HepG2 (cell line): Measurements from ENCODE around the gene ASIC3. TPM values are rescaled to one million over a fixed set of nuclear protein-coding genes. Genes with fewer than 3 reads are reported as not detected.
A peak's percentile ranks its signal among the peaks of the same experiment; 100 is the strongest.

Experiments
- CENPBD1 ChIP-seq: sonication (generic); formaldehyde crosslinking; IDR thresholded peaks from 2 replicates; pipeline ENCODE4 v1.8.0; 2022; ENCODE audit warnings: missing genetic modification reagents, low read depth, mild to moderate bottlenecking, borderline replicate concordance
- CREB3 ChIP-seq: sonication (generic); formaldehyde crosslinking; IDR thresholded peaks from 2 replicates; pipeline ENCODE4 v1.5.0; 2020; ENCODE audit warnings: missing genetic modification reagents
- DNMT1 ChIP-seq: sonication (generic); formaldehyde crosslinking; IDR thresholded peaks from 2 replicates; pipeline ENCODE4 v1.5.1; 2020; ENCODE audit warnings: mild to moderate bottlenecking, missing genetic modification reagents
- EEA1 ChIP-seq: sonication (generic); formaldehyde crosslinking; IDR thresholded peaks from 2 replicates; pipeline ENCODE4 v1.5.1; 2020; ENCODE audit warnings: mild to moderate bottlenecking, missing genetic modification reagents, borderline replicate concordance
- HHEX ChIP-seq: IDR thresholded peaks from 2 replicates; pipeline ENCODE4 v1.6.1; 2016; ENCODE audit warnings: control low read depth
- HNRNPL ChIP-seq: fragments of 200-400 bp; formaldehyde crosslinking; IDR thresholded peaks from 2 replicates; pipeline ENCODE4 v1.6.1; 2017; ENCODE audit warnings: mild to moderate bottlenecking, low read depth, low read length
- IKZF1 ChIP-seq: fragments of 450-650 bp; IDR thresholded peaks from 2 replicates; pipeline ENCODE4 v1.7.1; 2016
- MTERF4 ChIP-seq: sonication (generic); formaldehyde crosslinking; IDR thresholded peaks from 2 replicates; pipeline ENCODE4 v1.8.0; 2023; ENCODE audit warnings: mild to moderate bottlenecking, missing genetic modification reagents
- MTF1 ChIP-seq: sonication (generic); formaldehyde crosslinking; IDR thresholded peaks from 2 replicates; pipeline ENCODE4 v1.5.0; 2020; ENCODE audit warnings: missing genetic modification reagents
- MXD3 ChIP-seq: IDR thresholded peaks from 2 replicates; pipeline ENCODE4 v1.6.1; 2016; ENCODE audit warnings: mild to moderate bottlenecking, missing biosample characterization, missing genetic modification reagents
- MXD4 ChIP-seq: IDR thresholded peaks from 2 replicates; pipeline ENCODE4 v1.6.1; 2016; ENCODE audit warnings: mild to moderate bottlenecking, missing biosample characterization, missing genetic modification reagents
- MYC ChIP-seq: sonication (generic); formaldehyde crosslinking; IDR thresholded peaks from 2 replicates; pipeline ENCODE4 v1.9.0; 2021; ENCODE audit warnings: missing genetic modification reagents, borderline replicate concordance
- MZF1 ChIP-seq: sonication (generic); formaldehyde crosslinking; IDR thresholded peaks from 2 replicates; pipeline ENCODE4 v1.8.1; 2023; ENCODE audit warnings: mild to moderate bottlenecking, missing genetic modification reagents, borderline replicate concordance
- NCOA1 ChIP-seq: sonication (generic); formaldehyde crosslinking; IDR thresholded peaks from 2 replicates; pipeline ENCODE4 v1.9.0; 2021; ENCODE audit warnings: missing genetic modification reagents
- PLRG1 ChIP-seq: fragments of 450-650 bp; conservative IDR thresholded peaks from 2 replicates; pipeline ENCODE4 v1.6.1; 2016
- POLR2AphosphoS5 ChIP-seq: IDR thresholded peaks from 2 replicates; pipeline ENCODE4 v1.6.1; 2012; ENCODE audit warnings: low read depth, low read length
- SPEN ChIP-seq: sonication (generic); formaldehyde crosslinking; IDR thresholded peaks from 2 replicates; pipeline ENCODE4 v1.5.1; 2020; ENCODE audit warnings: low read depth, mild to moderate bottlenecking, missing genetic modification reagents
- TFAP4 ChIP-seq: sonication (generic); IDR thresholded peaks from 2 replicates; pipeline ENCODE4 v1.6.1; 2016; ENCODE audit warnings: low read depth, borderline replicate concordance
- ZFP1 ChIP-seq: IDR thresholded peaks from 2 replicates; pipeline ENCODE4 v1.6.1; 2016
- ZNF256 ChIP-seq: sonication (generic); formaldehyde crosslinking; conservative IDR thresholded peaks from 2 replicates; pipeline ENCODE4 v1.4.0; 2020; ENCODE audit warnings: missing genetic modification reagents
- ZNF615 ChIP-seq: sonication (generic); formaldehyde crosslinking; IDR thresholded peaks from 2 replicates; pipeline ENCODE4 v1.5.0; 2020; ENCODE audit warnings: mild to moderate bottlenecking, missing genetic modification reagents, borderline replicate concordance
- ZNF776 ChIP-seq: sonication (generic); formaldehyde crosslinking; IDR thresholded peaks from 2 replicates; pipeline ENCODE4 v1.4.0; 2020; ENCODE audit warnings: mild to moderate bottlenecking, missing genetic modification reagents
- ZSCAN21 ChIP-seq: sonication (generic); formaldehyde crosslinking; IDR thresholded peaks from 2 replicates; pipeline ENCODE4 v1.8.0; 2022; ENCODE audit warnings: mild to moderate bottlenecking, missing genetic modification reagents, moderate library complexity, borderline replicate concordance
- ZSCAN31 ChIP-seq: sonication (generic); formaldehyde crosslinking; IDR thresholded peaks from 2 replicates; pipeline ENCODE4 v1.5.0; 2020; ENCODE audit warnings: low read depth, mild to moderate bottlenecking, missing genetic modification reagents
- polyA plus RNA-seq, 8 experiments: library from polyadenylated mRNA; depleted of rRNA in 3 of 8; stranded (reverse) in 7 of 8; unstranded in 1 of 8; fragments of >200 nt; fragmentation: Illumina TruSeq in 4 of 8; extraction: Trizol in 4 of 8; gene quantifications; 2 replicates each; pipeline versions ENCODE4 v1.2.1 to v1.2.3, GENCODE V29; 2011 to 2016; ENCODE audit warnings: low read depth in 4 of 8, missing spikeins in 1 of 8, mixed read lengths in 1 of 8; ENCODE audit not compliant: insufficient read depth in 1 of 8
- total RNA-seq, 5 experiments: library from RNA; depleted of rRNA; stranded (reverse); fragments of >200 nt; fragmentation: Illumina TruSeq; extraction: Trizol; gene quantifications; 2 replicates each; pipeline ENCODE4 v1.2.3, GENCODE V29; 2016; ENCODE audit warnings: low read depth in 1 of 5
- TF ChIP-seq, protein P1 (sequence below): sonication (generic); formaldehyde crosslinking; IDR thresholded peaks from 2 replicates; pipeline ENCODE4 v1.5.0; 2020; ENCODE audit warnings: mild to moderate bottlenecking, missing genetic modification reagents, moderate library complexity

ASIC3 gene
- total and polyA plus RNA-seq, 2 of the 13 experiments (the other 11 are each of a cell fraction or from before 2014, with no cell fraction given) = 0.51 TPM; not detected in 1

- TF ChIP-seq CENPBD1 (CRISPR knock-in tag) (no peak), EEA1 (CRISPR knock-in tag) (no peak), ZSCAN21 (CRISPR knock-in tag) (no peak), MTF1 (CRISPR knock-in tag) (no peak), MZF1 (no peak), TFAP4 (0 out of 2 replicates have a peak, but pooled peaks have one; percentile 11), ZFP1 (CRISPR knock-in tag) (no peak), MXD3 (CRISPR knock-in tag) (no peak), HNRNPL (peak; percentile 72; the same call in 1 of the 2 replicates), ZNF615 (CRISPR knock-in tag) (no peak), SPEN (CRISPR knock-in tag) (no peak), MTERF4 (CRISPR knock-in tag) (no peak), NCOA1 (CRISPR knock-in tag) (0 out of 2 replicates have a peak, but pooled peaks have one; percentile 75), ZSCAN31 (CRISPR knock-in tag) (no peak), POLR2AphosphoS5 (peak; percentile 45; the same call in 1 of the 2 replicates), DNMT1 (CRISPR knock-in tag) (no peak), MXD4 (CRISPR knock-in tag) (peak; percentile 4; the same call in 1 of the 2 replicates), CREB3 (CRISPR knock-in tag) (no peak), MYC (CRISPR knock-in tag) (peak; percentile 52; the same call in 1 of the 2 replicates), ZNF776 (0 out of 2 replicates have a peak, but pooled peaks have one; percentile 15), ZNF256 (CRISPR knock-in tag) (no peak), PLRG1 (no peak), HHEX (CRISPR knock-in tag) (no peak), IKZF1 (no peak)
- TF ChIP-seq, protein P1, sequence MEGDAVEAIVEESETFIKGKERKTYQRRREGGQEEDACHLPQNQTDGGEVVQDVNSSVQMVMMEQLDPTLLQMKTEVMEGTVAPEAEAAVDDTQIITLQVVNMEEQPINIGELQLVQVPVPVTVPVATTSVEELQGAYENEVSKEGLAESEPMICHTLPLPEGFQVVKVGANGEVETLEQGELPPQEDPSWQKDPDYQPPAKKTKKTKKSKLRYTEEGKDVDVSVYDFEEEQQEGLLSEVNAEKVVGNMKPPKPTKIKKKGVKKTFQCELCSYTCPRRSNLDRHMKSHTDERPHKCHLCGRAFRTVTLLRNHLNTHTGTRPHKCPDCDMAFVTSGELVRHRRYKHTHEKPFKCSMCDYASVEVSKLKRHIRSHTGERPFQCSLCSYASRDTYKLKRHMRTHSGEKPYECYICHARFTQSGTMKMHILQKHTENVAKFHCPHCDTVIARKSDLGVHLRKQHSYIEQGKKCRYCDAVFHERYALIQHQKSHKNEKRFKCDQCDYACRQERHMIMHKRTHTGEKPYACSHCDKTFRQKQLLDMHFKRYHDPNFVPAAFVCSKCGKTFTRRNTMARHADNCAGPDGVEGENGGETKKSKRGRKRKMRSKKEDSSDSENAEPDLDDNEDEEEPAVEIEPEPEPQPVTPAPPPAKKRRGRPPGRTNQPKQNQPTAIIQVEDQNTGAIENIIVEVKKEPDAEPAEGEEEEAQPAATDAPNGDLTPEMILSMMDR (CRISPR knock-in tag) = peak; percentile 64
Measured at GRCh38 chr7:151009327-151010036, 38.8 kb upstream of the ASIC3 start (continued).
